ENCODE data around the gene HAPLN2.

Gene HAPLN2

GRCh38 chr1:156654700-156655099, 35.5 kb downstream of the HAPLN2 start:
- no peak overlapping the region for H2BK12ac ChIP-seq (ENCODE audit: low read length)
- DNase-seq (ENCODE audit: low spot score), result no peak
- no peaks in the 10 kb centered on the region for H3K9me3 ChIP-seq (replicated peaks in 1 of 2; ENCODE audit: control insufficient read depth in 2 of 2, insufficient read depth in 1 of 2, low read depth in 1 of 2, low read length in 2 of 2)
- no peak overlapping the region for H3K9ac ChIP-seq (ENCODE audit: low read depth, low read length, poor library complexity)
- no peak overlapping the region for H4K8ac ChIP-seq (ENCODE audit: low read depth, low read length)
- peaks cover 12 to 18% of the 10 kb centered on the region in 2 donors for H3K4me1 ChIP-seq (ENCODE audit: control insufficient read depth in 2 of 2, insufficient read depth in 1 of 2, low read depth in 1 of 2, low read length in 2 of 2)
- no peak overlapping the region for H3K4me2 ChIP-seq (ENCODE audit: insufficient read depth, low read length, poor library complexity, severe bottlenecking)
- peaks cover 0 to 7% of the 10 kb centered on the region in 2 donors for H3K36me3 ChIP-seq (replicated peaks in 1 of 2; ENCODE audit: control insufficient read depth in 2 of 2, insufficient read depth in 2 of 2, low read length in 2 of 2)
- peak overlapping the region; percentile 17 for H3K23ac ChIP-seq (ENCODE audit: low read depth, low read length, poor library complexity)
- no peak overlapping the region for H3K4ac ChIP-seq (ENCODE audit: low read length)
- no peak overlapping the region for H3K27ac ChIP-seq (replicated peaks; ENCODE audit: low read length)
- no peak overlapping the region for H2BK120ac ChIP-seq (ENCODE audit: low read depth, low read length)
- H3K79me1 ChIP-seq (ENCODE audit: low read depth, low read length), result peaks cover 2% of the 10 kb centered on the region
- no peak overlapping the region for H3K18ac ChIP-seq (ENCODE audit: low read length)
- H4K91ac ChIP-seq (ENCODE audit: low read depth, low read length, poor library complexity), result no peak overlapping the region
- peaks cover 5 to 57% (median 23%) of the 10 kb centered on the region in 3 experiments for H3K27me3 ChIP-seq (ENCODE audit: control insufficient read depth in 3 of 3, insufficient read depth in 3 of 3, low read depth in 1 of 3, low read length in 3 of 3)
- peak overlapping the region; percentile 29 for H2BK5ac ChIP-seq (ENCODE audit: low read length)
- no peak overlapping the region for H3K4me3 ChIP-seq (ENCODE audit: low read length in 2 of 2)
- no peak overlapping the region for H2AFZ ChIP-seq (ENCODE audit: low read length)
- H3K14ac ChIP-seq (ENCODE audit: low read length), result no peak overlapping the region
- no peak overlapping the region for H2AK5ac ChIP-seq (ENCODE audit: low read depth, low read length)
- WGBS, 2 donors (ENCODE audit: extremely low coverage in 2 of 2, insufficient read length in 2 of 2, insufficient replicate concordance in 1 of 2), result no CpG with 5 or more reads among the region's 1 CpG
- no peak overlapping the region for H2BK15ac ChIP-seq (ENCODE audit: low read length)

GRCh38 chr1:156655151-156655903, 36.1 kb downstream of the HAPLN2 start:
- H2BK120ac ChIP-seq (ENCODE audit: low read depth, low read length), result no peak overlapping the region
- H3K23ac ChIP-seq (ENCODE audit: low read depth, low read length, poor library complexity), result peak overlapping the region; percentile 17
- no peak overlapping the region for H2BK12ac ChIP-seq (ENCODE audit: low read length)
- no peak for DNase-seq (ENCODE audit: low spot score)
- H3K79me1 ChIP-seq (ENCODE audit: low read depth, low read length), result peaks cover 4% of the 10 kb centered on the region
- no peak overlapping the region for H3K4ac ChIP-seq (ENCODE audit: low read length)
- H3K4me2 ChIP-seq (ENCODE audit: insufficient read depth, low read length, poor library complexity, severe bottlenecking), result no peak overlapping the region
- WGBS, 2 donors (ENCODE audit: extremely low coverage in 2 of 2, insufficient read length in 2 of 2, insufficient replicate concordance in 1 of 2), result no CpG with 5 or more reads among the region's 2 CpGs
- H3K4me3 ChIP-seq (ENCODE audit: low read length in 2 of 2), result no peak overlapping the region
- peaks cover 0 to 7% of the 10 kb centered on the region in 2 donors for H3K36me3 ChIP-seq (replicated peaks in 1 of 2; ENCODE audit: control insufficient read depth in 2 of 2, insufficient read depth in 2 of 2, low read length in 2 of 2)
- peaks cover 5 to 54% (median 23%) of the 10 kb centered on the region in 3 experiments for H3K27me3 ChIP-seq (ENCODE audit: control insufficient read depth in 3 of 3, insufficient read depth in 3 of 3, low read depth in 1 of 3, low read length in 3 of 3)
- no peak overlapping the region for H3K14ac ChIP-seq (ENCODE audit: low read length)
- no peak overlapping the region for H3K27ac ChIP-seq (replicated peaks; ENCODE audit: low read length)
- no peak overlapping the region for H2AFZ ChIP-seq (ENCODE audit: low read length)
- H4K91ac ChIP-seq (ENCODE audit: low read depth, low read length, poor library complexity), result no peak overlapping the region
- H2AK5ac ChIP-seq (ENCODE audit: low read depth, low read length), result no peak overlapping the region
- H3K4me1 ChIP-seq (ENCODE audit: control insufficient read depth in 2 of 2, insufficient read depth in 1 of 2, low read depth in 1 of 2, low read length in 2 of 2), result peaks cover 14 to 20% of the 10 kb centered on the region in 2 donors
- no peak overlapping the region for H4K8ac ChIP-seq (ENCODE audit: low read depth, low read length)
- H3K18ac ChIP-seq (ENCODE audit: low read length), result no peak overlapping the region
- peak overlapping the region; percentile 50 for H3K9ac ChIP-seq (ENCODE audit: low read depth, low read length, poor library complexity)
- no peak overlapping the region for H2BK5ac ChIP-seq (ENCODE audit: low read length)
- no peaks in the 10 kb centered on the region for H3K9me3 ChIP-seq (replicated peaks in 1 of 2; ENCODE audit: control insufficient read depth in 2 of 2, insufficient read depth in 1 of 2, low read depth in 1 of 2, low read length in 2 of 2)
- H2BK15ac ChIP-seq (ENCODE audit: low read length), result no peak overlapping the region

- Histone ChIP-seq H3K27ac (replicated peaks; ENCODE audit: low read length) (no peak overlapping the region), H4K8ac (ENCODE audit: low read depth, low read length) (no peak overlapping the region), H3K14ac (ENCODE audit: low read length) (no peak overlapping the region), H2AFZ (ENCODE audit: low read length) (no peak overlapping the region), H2BK120ac (ENCODE audit: low read depth, low read length) (no peak overlapping the region), H3K9ac (ENCODE audit: low read depth, low read length, poor library complexity) (peak overlapping the region; percentile 10), H2BK15ac (ENCODE audit: low read length) (no peak overlapping the region), H3K9me3 (replicated peaks in 1 of 2; ENCODE audit: control insufficient read depth in 2 of 2, insufficient read depth in 1 of 2, low read depth in 1 of 2, low read length in 2 of 2) (no peaks in the 10 kb centered on the region), H3K4me2 (ENCODE audit: insufficient read depth, low read length, poor library complexity, severe bottlenecking) (no peak overlapping the region), H3K79me1 (ENCODE audit: low read depth, low read length) (peaks cover 4% of the 10 kb centered on the region), H3K4ac (ENCODE audit: low read length) (no peak overlapping the region), H3K36me3 (replicated peaks in 1 of 2; ENCODE audit: control insufficient read depth in 2 of 2, insufficient read depth in 2 of 2, low read length in 2 of 2) (peaks cover 0 to 7% of the 10 kb centered on the region in 2 donors), H3K18ac (ENCODE audit: low read length) (peak overlapping the region; percentile 13), H3K4me3 (ENCODE audit: low read length in 2 of 2) (no peak overlapping the region), H2AK5ac (ENCODE audit: low read depth, low read length) (no peak overlapping the region), H3K23ac (ENCODE audit: low read depth, low read length, poor library complexity) (peak overlapping the region; percentile 59), H2BK12ac (ENCODE audit: low read length) (no peak overlapping the region), H3K27me3 (ENCODE audit: control insufficient read depth in 3 of 3, insufficient read depth in 3 of 3, low read depth in 1 of 3, low read length in 3 of 3) (peaks cover 5 to 49% (median 23%) of the 10 kb centered on the region in 3 experiments), H3K4me1 (ENCODE audit: control insufficient read depth in 2 of 2, insufficient read depth in 1 of 2, low read depth in 1 of 2, low read length in 2 of 2) (peaks cover 21 to 27% of the 10 kb centered on the region in 2 donors), H2BK5ac (ENCODE audit: low read length) (no peak overlapping the region), H4K91ac (ENCODE audit: low read depth, low read length, poor library complexity) (no peak overlapping the region)
- WGBS, 2 donors (ENCODE audit: extremely low coverage in 2 of 2, insufficient read length in 2 of 2, insufficient replicate concordance in 1 of 2), result no CpG with 5 or more reads among the region's 9 CpGs
- DNase-seq (ENCODE audit: low spot score), result no peak
These were observed 36.8 kb downstream of the HAPLN2 start for GRCh38 chr1:156655904-156656516.

Measured in neuronal stem cell (in vitro differentiated cells).